ENCODE data around the gene ARSG.
A peak's percentile ranks its signal among the peaks of the same experiment; 100 is the strongest.

The ARSG gene

GRCh38 chr17:68458260-68459036 is 167.2 kb downstream of the ARSG start:
- Histone ChIP-seq H3K27me3 (ENCODE audit: insufficient read depth, low read depth, severe bottlenecking) (no peaks in the 10 kb centered on the region), H3K36me3 (no peaks in the 10 kb centered on the region), H3K4me3 (ENCODE audit: low read depth, low read length) (peak overlapping the region; percentile 47), H3K27ac (no peak overlapping the region), H3K9me3 (ENCODE audit: severe bottlenecking) (no peaks in the 10 kb centered on the region)
- no peak for DNase-seq
- no peak for TF ChIP-seq CTCF (IDR thresholded peaks at IDR 0.05; ENCODE audit: low read depth, low read length)

GRCh38 chr17:68459037-68459639 is 167.8 kb downstream of the ARSG start:
- Histone ChIP-seq H3K9me3 (ENCODE audit: severe bottlenecking) (no peaks in the 10 kb centered on the region), H3K27ac (no peak overlapping the region), H3K27me3 (ENCODE audit: insufficient read depth, low read depth, severe bottlenecking) (no peaks in the 10 kb centered on the region), H3K4me3 (ENCODE audit: low read depth, low read length) (no peak overlapping the region), H3K36me3 (no peaks in the 10 kb centered on the region)
- DNase-seq: no peak
- TF ChIP-seq CTCF (IDR thresholded peaks at IDR 0.05; ENCODE audit: low read depth, low read length): no peak

- Histone ChIP-seq H3K4me3 (ENCODE audit: low read depth, low read length) (no peak overlapping the region), H3K27me3 (ENCODE audit: insufficient read depth, low read depth, severe bottlenecking) (no peaks in the 10 kb centered on the region), H3K27ac (no peak overlapping the region), H3K36me3 (no peaks in the 10 kb centered on the region), H3K9me3 (ENCODE audit: severe bottlenecking) (no peaks in the 10 kb centered on the region)
- TF ChIP-seq CTCF (IDR thresholded peaks at IDR 0.05; ENCODE audit: low read depth, low read length): no peak
- DNase-seq: no peak
Observed at GRCh38 chr17:68460146-68460545, 168.9 kb downstream of the ARSG start.

GRCh38 chr17:68460715-68461114 is 169.4 kb downstream of the ARSG start:
- Histone ChIP-seq H3K9me3 (ENCODE audit: severe bottlenecking) (no peaks in the 10 kb centered on the region), H3K36me3 (no peaks in the 10 kb centered on the region), H3K27ac (no peak overlapping the region), H3K4me3 (ENCODE audit: low read depth, low read length) (no peak overlapping the region), H3K27me3 (ENCODE audit: insufficient read depth, low read depth, severe bottlenecking) (no peaks in the 10 kb centered on the region)
- no peak for DNase-seq
- TF ChIP-seq CTCF (IDR thresholded peaks at IDR 0.05; ENCODE audit: low read depth, low read length): no peak

- Histone ChIP-seq H3K27me3 (ENCODE audit: insufficient read depth, low read depth, severe bottlenecking) (no peaks in the 10 kb centered on the region), H3K36me3 (no peaks in the 10 kb centered on the region), H3K9me3 (ENCODE audit: severe bottlenecking) (no peaks in the 10 kb centered on the region), H3K4me3 (ENCODE audit: low read depth, low read length) (no peak overlapping the region), H3K27ac (no peak overlapping the region)
- TF ChIP-seq CTCF (IDR thresholded peaks at IDR 0.05; ENCODE audit: low read depth, low read length): no peak
- no peak for DNase-seq
Observed at GRCh38 chr17:68461122-68461539, 169.8 kb downstream of the ARSG start.
